Measurements from ENCODE around the gene RYK.
A peak's percentile ranks its signal among the peaks of the same experiment; 100 is the strongest.

RYK gene

GRCh38 chr3:134222835-134223234 is 27.8 kb downstream of the RYK start:
- Histone ChIP-seq H3K4me3 (no peak overlapping the region), H3K27ac (no peak overlapping the region)
- DNase-seq (ENCODE audit: low spot score), result no peak
- no peak for TF ChIP-seq CTCF (IDR thresholded peaks at IDR 0.05)

GRCh38 chr3:134216851-134217250 is 33.8 kb downstream of the RYK start:
- Histone ChIP-seq H3K27ac (no peak overlapping the region), H3K4me3 (no peak overlapping the region)
- no peak for DNase-seq (ENCODE audit: low spot score)
- no peak for TF ChIP-seq CTCF (IDR thresholded peaks at IDR 0.05)

GRCh38 chr3:134216191-134216764 is 34.4 kb downstream of the RYK start:
- no peak for DNase-seq (ENCODE audit: low spot score)
- H3K4me3 ChIP-seq, result no peak overlapping the region
- H3K27ac ChIP-seq, result no peak overlapping the region
- no peak for TF ChIP-seq CTCF (IDR thresholded peaks at IDR 0.05)

GRCh38 chr3:134214239-134214638 is 36.4 kb downstream of the RYK start:
- H3K4me3 ChIP-seq, result no peak overlapping the region
- TF ChIP-seq CTCF (IDR thresholded peaks at IDR 0.05), result no peak
- H3K27ac ChIP-seq, result no peak overlapping the region
- DNase-seq (ENCODE audit: low spot score), result no peak

GRCh38 chr3:134212967-134213665 is 37.5 kb downstream of the RYK start:
- no peak overlapping the region for H3K27ac ChIP-seq
- TF ChIP-seq CTCF (IDR thresholded peaks at IDR 0.05), result peak; percentile 90
- peak; percentile 80 for DNase-seq (ENCODE audit: low spot score)
- no peak overlapping the region for H3K4me3 ChIP-seq

- no peak for DNase-seq (ENCODE audit: low spot score)
- no peak for TF ChIP-seq CTCF (IDR thresholded peaks at IDR 0.05)
- H3K27ac ChIP-seq, result no peak overlapping the region
- H3K4me3 ChIP-seq, result no peak overlapping the region
Measured at GRCh38 chr3:134211797-134212196, 38.9 kb downstream of the RYK start.

GRCh38 chr3:134205451-134205850 is 45.2 kb downstream of the RYK start:
- H3K27ac ChIP-seq, result no peak overlapping the region
- H3K4me3 ChIP-seq, result no peak overlapping the region
- no peak for DNase-seq (ENCODE audit: low spot score)
- TF ChIP-seq CTCF (IDR thresholded peaks at IDR 0.05), result no peak
